Eye (tissue), 1 donor: ENCODE measurements around the gene CPSF2.

Source experiments
- DNase-seq: peaks from one replicate; pipeline ENCODE4 v3.0.0-alpha.2; 2015

Gene CPSF2

DNA sequence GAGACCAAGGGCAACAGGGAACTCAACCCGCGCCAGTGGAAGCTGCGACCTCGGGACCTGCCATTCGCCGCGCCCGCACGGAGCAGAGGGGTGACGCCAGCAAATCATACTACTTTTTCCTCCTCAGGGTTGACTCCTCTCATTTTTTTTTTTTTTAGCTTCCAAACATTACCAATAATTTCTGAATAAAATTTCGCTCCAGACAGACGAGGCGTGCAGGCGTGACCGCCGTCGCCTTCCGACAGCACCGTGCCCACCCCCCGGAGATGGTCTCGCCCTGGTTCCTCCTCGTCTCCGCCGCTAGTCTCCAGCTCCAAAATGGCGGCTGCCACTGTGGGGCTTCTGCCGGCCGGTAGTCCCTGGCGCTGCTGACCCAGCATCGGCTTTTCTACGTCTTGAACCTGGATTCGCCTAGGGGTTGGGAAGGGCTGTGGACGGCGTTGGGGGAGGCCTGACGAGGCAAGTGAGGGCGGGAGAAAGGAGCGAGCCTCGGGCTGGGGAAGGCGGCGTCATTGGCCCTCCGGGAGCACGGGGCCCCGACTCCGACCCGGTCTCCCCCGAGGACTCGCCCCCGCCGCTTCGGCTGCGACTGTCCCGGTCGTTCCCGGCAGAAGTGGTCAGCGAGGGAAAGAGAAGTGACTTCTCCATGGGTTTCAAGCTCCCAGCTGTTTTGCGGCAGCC is at the start of gene CPSF2, which contains the start of gene NDUFB1:
CPSF2 (plus strand) TSS at position 300 of the 681 bp plus-strand sequence. CDS start 9,016 bp downstream, outside the sequence.
NDUFB1 (minus strand) TSS at position 37 of the 681 bp plus-strand sequence. CDS start 4,069 bp downstream, outside the sequence.
- DNase-seq: peak; percentile 96

DNA sequence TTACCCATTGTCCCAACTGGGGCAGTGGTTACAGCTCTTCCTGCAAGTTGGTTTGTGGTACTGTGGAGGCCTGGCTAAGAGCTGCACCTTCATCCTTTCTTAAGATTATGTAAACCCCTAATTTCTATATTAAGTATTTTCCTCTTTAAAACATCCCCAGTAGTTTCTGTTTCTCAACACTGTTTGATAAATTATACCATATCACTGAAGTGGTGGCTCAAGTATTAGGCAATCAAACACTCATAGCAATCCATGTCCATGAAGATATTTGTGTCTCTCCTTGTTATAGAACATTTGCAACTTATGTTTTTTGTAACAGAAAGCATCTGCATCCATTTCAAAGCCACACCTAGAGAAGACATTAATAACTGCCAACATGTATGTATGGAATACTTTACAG is 47.2 kb upstream of the CPSF2 start:
- no peak for DNase-seq

DNA sequence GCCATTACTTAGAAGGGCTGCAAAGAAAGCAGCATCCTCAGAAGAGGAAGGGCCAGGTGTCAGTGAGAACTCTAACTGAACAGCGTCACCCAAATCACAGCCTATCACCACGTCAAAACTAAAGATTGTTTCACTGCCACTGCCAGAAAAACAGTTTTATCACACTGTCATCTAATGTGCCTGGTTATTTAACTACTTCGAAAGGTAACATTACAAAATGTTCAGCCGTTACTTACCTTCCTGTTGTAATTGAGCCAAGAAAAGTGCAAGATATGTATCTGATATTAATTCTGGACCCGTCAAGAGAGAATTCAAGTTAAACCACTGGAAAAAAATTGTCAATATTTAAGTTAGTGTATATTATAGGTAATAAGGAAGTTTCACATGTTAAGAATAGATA is 33.3 kb upstream of the CPSF2 start:
- no peak for DNase-seq

- DNase-seq: peak; percentile 2
These were observed 28.4 kb upstream of the CPSF2 start for GRCh38 chr14:92093320-92093719.

DNA sequence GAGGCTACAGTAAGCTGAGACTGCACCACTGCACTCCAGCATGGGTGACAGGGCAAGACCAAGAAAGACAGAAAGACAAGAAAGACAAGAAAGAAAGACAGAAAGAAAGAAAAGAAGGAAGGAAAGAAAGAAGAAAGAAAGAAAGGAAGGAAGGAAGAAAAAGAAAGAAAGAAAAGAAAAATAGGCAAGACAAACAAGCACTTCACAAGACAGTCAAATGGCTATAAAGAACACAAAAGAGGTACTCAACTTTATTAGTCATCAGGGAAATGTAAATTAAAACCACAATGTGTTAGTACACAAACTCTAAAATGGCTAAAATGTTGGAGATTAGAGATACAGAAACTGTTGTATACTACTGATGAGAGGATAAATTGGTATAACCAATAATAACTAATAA is 22.0 kb upstream of the CPSF2 start:
- DNase-seq: no peak

DNA sequence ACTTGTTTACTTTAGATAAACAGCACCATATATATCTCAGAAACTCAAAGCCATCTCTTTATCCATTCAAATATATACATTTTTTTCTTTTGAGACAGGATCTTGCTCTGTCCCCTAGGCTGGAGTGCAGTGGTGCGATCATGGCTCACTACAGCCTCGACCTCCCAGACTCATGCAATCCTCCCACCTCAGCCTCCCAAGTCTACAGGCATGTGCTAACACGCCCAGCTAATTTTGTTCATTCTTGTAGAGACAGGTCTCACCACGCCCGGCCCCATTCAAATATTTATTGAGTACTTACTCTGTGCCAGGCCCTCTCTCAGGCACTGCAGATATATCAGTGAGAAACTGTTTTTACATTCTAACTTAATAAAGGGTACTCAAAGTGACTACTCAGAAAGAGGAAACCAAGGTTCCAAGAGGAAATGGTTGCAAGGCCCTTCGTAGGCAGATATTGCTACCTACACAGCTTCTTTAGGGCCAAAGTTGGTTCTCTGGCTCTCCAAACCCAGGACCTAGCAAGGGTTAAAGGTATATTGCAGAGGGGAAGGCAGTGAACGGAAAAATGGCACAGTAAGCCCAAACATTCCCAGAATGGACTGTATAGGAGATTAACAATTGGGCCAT is 18.3 kb upstream of the CPSF2 start:
- DNase-seq: no peak

DNA sequence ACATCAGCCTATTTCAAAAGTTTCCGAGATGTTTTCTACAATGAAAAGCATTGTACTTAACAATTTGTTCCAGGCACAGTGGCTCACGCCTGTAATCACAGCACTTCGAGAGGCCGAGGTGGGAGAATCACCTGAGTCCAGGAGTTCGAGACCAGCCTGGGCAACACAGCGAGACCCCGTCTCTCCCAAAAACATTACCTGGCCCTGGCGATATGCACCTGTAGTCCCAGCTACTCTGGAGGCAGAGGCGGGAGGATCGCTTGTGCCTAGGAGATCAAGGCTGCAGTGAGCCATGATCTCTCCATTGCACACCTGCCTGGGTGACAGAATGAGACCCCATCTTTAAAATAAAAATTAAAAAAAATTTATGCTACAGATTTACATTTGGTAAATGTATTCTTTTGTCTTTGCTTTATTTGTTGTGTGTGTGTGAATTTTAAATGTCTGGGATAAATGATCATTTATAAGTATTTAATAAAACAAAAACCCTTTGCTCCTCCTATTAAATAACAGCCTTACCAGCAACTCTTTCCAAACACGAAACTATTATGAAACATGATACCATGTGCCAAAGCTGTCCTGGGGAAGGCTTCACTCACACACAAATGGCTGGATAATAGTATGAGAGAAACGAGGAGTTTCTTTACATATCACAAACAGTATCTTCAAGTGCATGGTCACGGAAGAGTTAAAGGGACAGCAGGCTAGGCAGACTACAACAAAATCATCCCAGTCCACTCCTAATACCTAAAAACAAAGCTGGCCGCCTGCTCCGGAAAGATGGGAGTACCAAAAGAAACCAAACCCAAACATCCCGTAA is 16.5 kb upstream of the CPSF2 start:
- no peak for DNase-seq

DNA sequence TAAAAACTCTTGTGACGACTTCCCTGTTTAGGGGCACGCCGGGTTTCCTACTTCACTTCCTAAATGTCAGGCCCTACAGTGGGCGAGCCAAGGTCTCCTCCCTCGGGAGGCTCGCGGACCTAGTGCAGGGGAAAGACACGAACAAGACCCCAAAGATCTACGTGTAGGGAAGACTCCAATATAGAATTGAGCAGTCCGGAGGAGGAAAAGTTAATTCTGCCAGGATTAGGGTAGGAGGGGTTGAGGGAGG is 16.0 kb upstream of the CPSF2 start:
- DNase-seq: no peak

GRCh38 chr14:92106143-92106926 is 15.4 kb upstream of the CPSF2 start, which contains the start of gene ATXN3:
Gene ATXN3, minus strand, starts transcription at chr14:92106582. Its CDS starts 30 bp downstream, at chr14:92106552.
- DNase-seq: peak; percentile 98

GRCh38 chr14:92108345-92109254 is 13.2 kb upstream of the CPSF2 start:
- DNase-seq: no peak

- no peak for DNase-seq
These were observed 12.3 kb upstream of the CPSF2 start for GRCh38 chr14:92109490-92109889.

DNA sequence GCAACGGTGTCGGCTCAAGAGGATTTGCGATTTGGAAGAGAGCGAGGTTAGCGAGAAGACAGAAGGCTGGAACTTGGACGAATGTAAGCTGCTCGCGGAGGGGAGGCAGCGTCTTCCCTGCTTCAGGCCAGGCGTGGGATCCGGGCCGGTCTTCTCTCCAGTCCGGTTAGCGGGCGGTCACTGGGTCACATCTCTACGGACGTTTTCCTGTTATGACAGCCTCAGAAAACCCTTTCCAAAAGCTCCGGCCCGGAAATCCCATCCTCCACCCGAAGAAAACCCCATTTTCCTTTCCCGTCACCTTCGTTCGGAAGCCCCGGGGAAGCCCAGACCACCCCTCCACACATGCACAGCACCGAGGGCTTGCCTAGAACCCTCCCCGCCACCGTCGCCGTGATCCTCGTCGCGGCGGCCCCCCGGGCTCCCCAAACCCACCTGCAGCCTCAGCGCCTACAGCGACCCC is 531 bp upstream of the CPSF2 start:
- DNase-seq: no peak

DNA sequence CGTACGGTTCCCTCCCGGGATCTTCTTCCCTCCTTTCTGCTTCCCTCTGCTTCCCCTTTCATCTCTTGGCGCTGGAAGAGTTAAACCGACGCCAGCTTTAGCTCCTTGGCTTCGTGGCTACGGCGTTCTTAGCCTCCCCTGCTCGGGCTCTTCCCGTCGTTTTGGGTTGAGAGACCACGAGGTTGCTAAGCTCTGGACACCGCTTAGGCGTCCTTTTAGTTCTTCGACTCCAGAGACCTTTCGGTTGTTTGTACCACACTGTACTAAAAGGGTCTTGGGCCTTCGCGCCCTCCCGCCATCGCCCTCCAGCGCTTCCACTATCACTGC is 545 bp downstream of the CPSF2 start:
- peak; percentile 89 for DNase-seq

- no peak for DNase-seq
These were observed 992 bp downstream of the CPSF2 start for GRCh38 chr14:92122761-92123160.

DNA sequence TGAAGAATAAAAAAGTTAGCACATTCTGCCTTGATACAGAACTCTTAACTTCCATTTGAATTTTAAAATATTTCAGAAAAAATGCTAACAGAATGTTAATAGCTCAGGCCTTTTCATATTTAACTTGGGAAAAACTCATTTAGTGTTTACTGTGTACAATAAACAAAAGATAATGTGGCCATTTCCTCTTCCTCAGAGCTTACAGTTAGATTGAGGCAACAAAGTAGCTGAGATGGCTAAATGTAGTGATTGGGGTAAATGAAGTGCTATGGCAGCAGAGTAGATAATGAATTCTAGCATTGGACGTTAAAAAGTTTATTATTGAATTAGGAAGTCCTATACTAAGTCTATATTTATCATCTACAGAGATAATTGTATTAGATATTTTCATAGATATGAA is 12.7 kb downstream of the CPSF2 start:
- DNase-seq: no peak

DNA sequence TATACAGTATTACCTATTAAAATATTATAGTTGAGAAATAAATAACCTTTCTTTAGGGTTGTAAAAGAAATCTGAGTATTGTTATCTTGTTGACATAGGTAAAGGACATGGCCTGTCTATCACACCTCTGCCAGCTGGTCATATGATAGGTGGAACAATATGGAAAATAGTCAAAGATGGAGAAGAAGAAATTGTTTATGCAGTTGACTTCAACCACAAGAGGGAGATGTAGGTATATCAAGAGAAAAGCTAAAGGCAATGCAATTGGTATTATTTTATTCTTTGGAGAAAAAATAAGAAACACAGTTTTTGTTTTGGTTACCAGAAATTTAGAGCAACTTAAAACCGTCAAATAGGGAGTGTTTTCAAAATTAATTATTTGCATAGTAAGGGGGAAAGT is 13.5 kb downstream of the CPSF2 start:
- DNase-seq: peak; percentile 67

DNA sequence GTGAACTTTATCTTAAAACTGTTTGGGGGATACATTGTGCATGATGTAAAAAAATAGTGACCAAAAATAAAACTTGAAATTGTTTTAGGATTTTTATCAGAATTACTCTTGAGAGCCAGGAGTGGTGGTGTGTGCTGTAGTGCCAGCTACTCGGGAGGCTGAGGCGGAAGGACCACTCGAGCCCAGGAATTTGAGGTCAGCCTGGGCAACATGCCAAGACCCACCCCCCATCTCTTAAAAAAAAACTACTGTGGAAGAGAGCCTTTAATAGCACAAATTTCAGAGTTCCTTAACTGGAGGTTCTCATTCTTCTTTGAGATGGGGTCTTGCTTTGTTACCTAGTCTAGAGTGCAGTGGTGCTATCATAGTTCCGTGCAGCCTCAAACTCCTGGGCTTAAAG is 21.5 kb downstream of the CPSF2 start:
- no peak for DNase-seq

- DNase-seq: no peak
These were observed 22.2 kb downstream of the CPSF2 start for GRCh38 chr14:92143962-92144361.

DNA sequence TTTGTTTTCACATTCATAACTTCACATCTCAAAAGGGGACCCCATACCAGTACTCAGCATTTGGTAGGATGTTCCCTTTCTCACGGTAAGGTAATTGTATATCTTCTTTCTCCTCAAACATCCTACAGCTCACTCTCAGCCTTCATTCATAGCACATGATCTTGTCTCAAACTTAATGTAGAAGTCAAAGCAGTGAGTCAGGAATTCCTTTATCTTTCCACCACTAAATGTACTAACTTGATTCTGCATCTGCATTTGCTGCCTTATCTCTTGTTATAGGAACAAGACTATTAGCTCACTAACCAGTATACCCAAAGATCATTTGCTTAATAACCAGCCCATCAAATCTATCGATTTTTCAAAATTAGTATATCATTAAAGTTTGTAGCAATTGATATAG is 22.9 kb downstream of the CPSF2 start:
- no peak for DNase-seq

- DNase-seq: no peak
These were observed 31.8 kb downstream of the CPSF2 start for GRCh38 chr14:92153581-92153980.

GRCh38 chr14:92154283-92154942 is 32.6 kb downstream of the CPSF2 start:
- DNase-seq: no peak

DNA sequence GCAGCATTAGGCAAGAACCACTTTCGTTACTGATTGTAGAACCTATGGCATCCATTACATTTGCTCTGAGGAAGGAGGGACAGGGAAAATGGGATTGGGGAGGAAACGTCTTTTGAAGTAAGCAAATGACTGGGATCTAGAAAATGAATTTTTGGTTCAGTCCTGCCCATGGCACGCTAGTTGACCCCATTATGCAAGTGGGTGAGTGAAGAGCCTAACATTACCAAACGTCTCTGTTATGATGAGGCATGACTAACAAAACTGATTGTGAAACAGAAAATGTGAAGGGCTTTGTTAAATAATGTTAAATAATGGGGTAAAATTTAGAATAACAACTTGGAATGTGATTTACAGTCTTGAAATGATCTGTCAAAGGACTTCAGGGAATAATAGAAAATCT is 38.9 kb downstream of the CPSF2 start:
- DNase-seq: no peak
